Measurements from ENCODE around the gene SLC30A3.

SLC30A3 gene

GRCh38 chr2:27231921-27232320 is 30.9 kb downstream of the SLC30A3 start:
- no peak for DNase-seq (ENCODE audit: low read depth in 2 of 2)

GRCh38 chr2:27227501-27227900 is 35.3 kb downstream of the SLC30A3 start:
- no peak for DNase-seq (ENCODE audit: low read depth in 2 of 2)

- no peak for DNase-seq (ENCODE audit: low read depth in 2 of 2)
These were observed 37.3 kb downstream of the SLC30A3 start for GRCh38 chr2:27225526-27225925.

- DNase-seq (ENCODE audit: low read depth in 2 of 2), result no peak
These were observed 39.4 kb downstream of the SLC30A3 start for GRCh38 chr2:27223416-27223815.

GRCh38 chr2:27222407-27222806 is 40.4 kb downstream of the SLC30A3 start:
- DNase-seq (ENCODE audit: low read depth in 2 of 2), result no peak

GRCh38 chr2:27221166-27221565 is 41.7 kb downstream of the SLC30A3 start:
- DNase-seq (ENCODE audit: low read depth in 2 of 2), result no peak

GRCh38 chr2:27220091-27220490 is 42.8 kb downstream of the SLC30A3 start:
- no peak for DNase-seq (ENCODE audit: low read depth in 2 of 2)

GRCh38 chr2:27219091-27219490 is 43.8 kb downstream of the SLC30A3 start:
- no peak for DNase-seq (ENCODE audit: low read depth in 2 of 2)

- no peak for DNase-seq (ENCODE audit: low read depth in 2 of 2)
These were observed 44.2 kb downstream of the SLC30A3 start for GRCh38 chr2:27218614-27219013.

GRCh38 chr2:27217173-27218121 is 45.4 kb downstream of the SLC30A3 start, which contains the start of gene CAD:
Gene CAD (plus strand): TSS chr2:27217369. CDS start chr2:27217552, 183 bp downstream.
- DNase-seq (ENCODE audit: low read depth in 2 of 2), result peak; percentile 87 to 88

- no peak for DNase-seq (ENCODE audit: low read depth in 2 of 2)
These were observed 46.3 kb downstream of the SLC30A3 start for GRCh38 chr2:27216416-27217137.

- DNase-seq (ENCODE audit: low read depth in 2 of 2), result no peak
These were observed 47.9 kb downstream of the SLC30A3 start for GRCh38 chr2:27214941-27215340.

- DNase-seq (ENCODE audit: low read depth in 2 of 2), result no peak
These were observed 50.0 kb downstream of the SLC30A3 start for GRCh38 chr2:27212626-27213471.

GRCh38 chr2:27211943-27212625 is 50.8 kb downstream of the SLC30A3 start, which contains the start of the genes ATRAID and SLC5A6:
Gene ATRAID (plus strand): TSS chr2:27212041. CDS start chr2:27212369, 328 bp downstream.
Gene SLC5A6 (minus strand): TSS chr2:27212268. CDS start chr2:27207650, 4,618 bp downstream.
- peak; percentile 82 to 88 for DNase-seq (ENCODE audit: low read depth in 2 of 2)

GRCh38 chr2:27211241-27211942 is 51.5 kb downstream of the SLC30A3 start:
- DNase-seq (ENCODE audit: low read depth in 2 of 2), result no peak

GRCh38 chr2:27209621-27210401 is 53.0 kb downstream of the SLC30A3 start:
- no peak for DNase-seq (ENCODE audit: low read depth in 2 of 2)

- no peak for DNase-seq (ENCODE audit: low read depth in 2 of 2)
These were observed 54.3 kb downstream of the SLC30A3 start for GRCh38 chr2:27208486-27209050.

GRCh38 chr2:27206346-27206745 is 56.5 kb downstream of the SLC30A3 start:
- DNase-seq (ENCODE audit: low read depth in 2 of 2), result no peak

- DNase-seq (ENCODE audit: low read depth in 2 of 2), result no peak
These were observed 57.6 kb downstream of the SLC30A3 start for GRCh38 chr2:27205206-27205605.
